Kidney tubule cell (primary cell): ENCODE data around the gene CASK.
"Not testable (repeated sequence)": the region's sequence is repeated elsewhere in the genome, so short reads cannot be mapped to it uniquely, and the experiment has no call there.

Source experiments
- DNase-seq: peaks from one replicate; pipeline ENCODE4 v3.0.0-alpha.2; 2018; ENCODE audit warnings: low spot score

CASK gene

GRCh38 chrX:41730081-41730480 is 193.3 kb downstream of the CASK start:
- DNase-seq = no peak

DNA sequence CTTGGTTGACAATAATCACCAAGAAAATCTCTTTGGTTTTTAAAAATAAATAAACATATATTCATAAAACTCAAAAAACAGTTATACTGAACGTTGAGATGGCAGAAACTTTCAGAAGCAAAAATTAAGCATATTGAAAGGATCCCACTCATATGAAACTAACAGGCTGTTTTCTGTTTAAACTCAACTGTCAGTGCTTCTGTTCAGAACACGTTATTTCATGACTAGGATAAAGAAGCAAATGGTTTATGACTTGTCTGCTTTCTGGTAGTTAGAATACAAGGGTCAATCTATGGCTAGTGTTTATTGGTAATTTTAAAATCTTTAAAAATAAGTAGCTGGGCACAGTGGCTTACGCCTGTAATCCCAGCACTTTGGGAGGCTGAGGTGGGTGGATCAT is 195.2 kb downstream of the CASK start:
- no peak for DNase-seq

- DNase-seq = peak; percentile 2
Measured at GRCh38 chrX:41723826-41724225, 199.5 kb downstream of the CASK start, which contains the start of gene GPR82. GPR82 (plus strand) TSS chrX:41724181; CDS start chrX:41727027, 2,846 bp downstream.

- peak; percentile 8 for DNase-seq
Measured at GRCh38 chrX:41722816-41723618, 200.3 kb downstream of the CASK start.

DNA sequence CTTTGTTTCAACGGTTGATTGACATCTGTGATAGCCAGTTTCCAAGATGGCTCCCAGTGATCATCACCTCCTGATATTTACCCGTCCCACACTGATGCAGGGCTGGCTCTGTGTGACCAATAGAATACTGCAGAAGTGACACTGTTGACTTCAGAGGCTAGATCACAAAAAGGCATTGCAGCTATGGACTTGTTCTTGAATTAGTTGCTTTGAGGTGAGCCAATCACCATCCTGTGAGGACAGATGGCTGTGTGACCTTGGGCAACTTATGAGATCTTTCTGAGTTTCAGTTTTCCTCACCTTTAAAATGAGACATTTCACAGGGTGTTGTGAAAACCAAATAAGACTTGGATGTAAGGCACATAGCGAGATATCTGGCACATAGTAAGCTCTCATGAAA is 201.1 kb downstream of the CASK start:
- DNase-seq = no peak

- DNase-seq = no peak
Measured at GRCh38 chrX:41721590-41721989, 201.8 kb downstream of the CASK start.

GRCh38 chrX:41720125-41720779 is 203.1 kb downstream of the CASK start:
- peak; percentile 4 for DNase-seq

DNA sequence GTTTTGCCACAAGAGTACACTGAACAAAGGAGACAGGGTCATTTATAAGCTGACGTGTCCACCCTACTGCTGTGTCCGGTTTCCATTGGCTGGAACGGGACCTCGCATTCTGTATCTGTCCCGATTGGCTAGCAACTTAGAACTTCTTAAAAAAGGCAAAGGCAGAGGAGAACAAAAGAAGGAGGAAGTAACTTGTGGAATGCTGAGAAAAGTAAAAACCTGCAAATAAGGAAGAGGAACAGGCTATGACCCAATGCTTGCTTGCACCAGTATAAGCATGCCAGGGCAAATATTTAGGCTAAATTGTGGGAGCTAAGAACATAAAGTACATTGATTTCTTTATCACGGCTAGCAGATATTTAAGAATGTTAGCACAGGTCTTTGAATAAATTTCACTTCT is 203.7 kb downstream of the CASK start:
- not testable (repeated sequence) for DNase-seq

- DNase-seq = peak; percentile 55
Measured at GRCh38 chrX:41718481-41719235, 204.7 kb downstream of the CASK start.

GRCh38 chrX:41716767-41717473 is 206.4 kb downstream of the CASK start:
- no peak for DNase-seq

- no peak for DNase-seq
Measured at GRCh38 chrX:41716222-41716621, 207.1 kb downstream of the CASK start.

GRCh38 chrX:41711021-41711667 is 212.2 kb downstream of the CASK start:
- no peak for DNase-seq

DNA sequence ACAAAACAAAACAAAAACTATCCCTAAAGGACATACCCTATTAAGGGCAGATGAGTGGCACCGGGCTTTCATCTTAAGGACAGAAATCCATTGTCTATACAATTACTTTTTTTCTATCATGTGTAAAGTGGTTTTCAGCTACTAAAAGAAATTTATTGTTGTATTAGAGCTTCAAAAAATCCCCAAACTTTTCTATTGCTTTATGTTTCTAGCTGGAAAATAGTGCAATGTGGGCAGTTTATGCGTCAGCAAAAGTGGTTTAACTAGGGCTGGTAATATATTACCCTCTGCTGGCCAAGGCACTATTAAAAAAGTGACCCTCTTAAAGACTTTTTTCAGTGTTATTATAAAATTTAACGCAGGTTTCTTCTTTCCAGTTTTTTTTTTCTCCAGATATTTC is 214.9 kb downstream of the CASK start:
- DNase-seq = no peak

DNA sequence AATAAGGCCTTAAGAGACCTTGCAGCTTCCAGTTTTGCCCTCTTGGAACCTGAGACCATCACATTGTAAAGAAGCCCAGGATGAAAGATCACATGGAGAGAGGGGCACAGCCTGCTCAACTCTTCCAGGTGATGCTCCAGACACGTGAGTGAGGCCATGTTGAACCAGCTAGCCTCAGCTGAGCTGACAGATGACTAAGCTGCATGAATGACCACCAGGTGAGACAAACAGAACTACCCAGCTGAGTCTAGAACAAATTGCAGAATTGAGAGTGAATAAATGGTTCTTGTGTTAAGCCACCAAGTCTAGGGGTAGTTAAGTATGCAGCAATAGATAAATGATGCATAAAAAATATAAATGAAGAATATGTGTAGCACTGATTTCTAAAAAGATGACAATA is 216.1 kb downstream of the CASK start:
- no peak for DNase-seq

DNA sequence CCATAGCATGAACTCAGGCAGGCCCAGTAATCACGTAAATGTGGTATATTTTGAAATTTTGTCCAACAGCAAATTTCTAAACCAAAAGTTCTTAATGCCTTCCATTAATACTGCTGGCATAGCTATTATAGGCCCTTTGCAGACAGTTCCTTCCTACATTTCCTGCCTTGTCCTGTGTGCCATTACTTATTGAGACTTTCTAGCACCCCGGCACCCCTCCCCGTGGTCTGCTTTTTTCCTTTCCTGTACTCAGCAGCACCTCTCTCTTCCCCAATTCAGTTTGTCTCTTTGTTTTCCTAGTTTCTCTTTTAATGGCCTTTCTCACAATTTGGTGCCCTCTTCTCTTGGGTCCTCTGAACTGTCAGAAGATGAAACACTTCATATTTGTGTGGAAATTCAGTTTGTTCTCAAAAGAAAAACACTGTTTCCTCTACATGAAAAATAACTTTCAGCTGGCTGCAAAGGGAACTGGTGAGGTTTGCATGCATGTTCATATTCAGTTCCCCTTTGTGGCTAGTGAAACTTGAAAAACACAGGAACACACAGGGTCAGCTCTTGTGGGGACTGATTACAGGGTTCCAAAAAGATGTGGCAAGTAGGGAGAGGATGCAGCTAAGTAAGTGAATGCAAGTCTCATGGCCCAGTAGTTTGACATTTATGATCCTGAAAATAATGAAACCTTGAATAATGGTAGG is 217.5 kb downstream of the CASK start:
- DNase-seq = no peak

DNA sequence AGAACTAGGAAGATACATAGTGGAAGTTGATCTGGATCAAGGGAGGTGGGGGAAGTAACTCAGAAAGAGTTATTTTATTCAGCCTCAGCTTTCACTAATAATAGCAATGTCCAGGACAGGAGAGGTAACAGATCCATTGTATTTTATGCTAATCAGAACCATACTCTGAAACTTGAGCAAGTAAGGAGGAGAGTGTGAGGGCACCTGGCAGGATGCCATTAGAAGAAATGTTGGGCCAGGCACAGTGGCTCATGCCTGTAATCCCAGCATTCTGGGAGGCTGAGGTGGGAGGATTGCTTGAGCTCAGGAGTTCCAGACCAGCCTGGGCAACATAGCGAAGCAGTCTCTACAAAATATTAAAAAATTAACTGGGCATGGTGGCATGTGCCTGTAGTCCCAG is 218.3 kb downstream of the CASK start:
- no peak for DNase-seq

DNA sequence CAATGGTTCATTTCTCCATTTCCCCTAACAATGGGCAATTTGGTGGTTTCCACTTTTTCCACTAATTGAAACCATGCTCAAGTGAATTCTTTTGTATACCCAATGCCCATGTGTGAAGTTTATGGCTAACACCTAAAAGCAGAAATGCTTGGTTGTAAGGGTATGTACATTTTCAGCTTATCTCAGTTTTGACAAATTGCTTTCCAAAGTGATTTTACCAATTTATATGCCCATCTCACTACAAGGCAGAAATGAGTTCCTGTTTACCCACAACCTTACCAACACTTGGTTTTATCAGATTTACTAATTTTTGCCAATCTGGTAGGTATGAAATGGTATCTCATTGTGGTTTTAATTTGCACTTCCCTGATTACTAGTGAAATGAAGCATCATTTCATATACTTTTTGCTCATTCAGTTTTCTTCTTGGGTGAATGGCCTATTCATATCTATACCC is 219.8 kb downstream of the CASK start:
- no peak for DNase-seq

- peak; percentile 7 for DNase-seq
Measured at GRCh38 chrX:41695426-41695825, 227.9 kb downstream of the CASK start.

GRCh38 chrX:41693024-41693423 is 230.3 kb downstream of the CASK start:
- DNase-seq = no peak

DNA sequence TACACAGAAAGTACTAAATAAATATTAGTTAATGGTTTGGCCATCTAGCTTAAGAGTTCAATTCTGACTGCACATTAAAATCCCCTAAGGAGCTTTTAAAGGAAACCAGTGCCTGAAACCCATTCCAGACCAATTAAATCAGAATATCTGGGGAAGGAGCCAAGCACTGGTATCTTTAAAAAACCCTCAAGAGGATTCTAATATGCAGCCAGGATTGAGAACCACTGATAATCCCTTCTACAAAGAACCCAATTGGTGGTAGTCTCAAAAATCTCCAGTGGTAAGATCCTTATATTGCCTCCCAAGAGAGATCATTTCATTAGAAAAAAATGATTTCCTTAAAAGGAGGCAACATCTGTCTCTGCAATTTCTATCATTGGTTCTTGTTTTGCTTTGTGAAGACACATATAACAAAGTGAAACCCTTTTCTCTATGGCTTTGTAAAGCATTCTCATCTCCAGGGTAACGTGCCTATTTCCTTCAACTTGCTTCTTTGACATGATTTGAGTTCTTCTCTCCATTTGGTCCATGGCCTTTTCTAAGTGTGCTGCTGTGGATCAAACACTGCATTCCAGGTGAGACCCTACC is 231.1 kb downstream of the CASK start:
- no peak for DNase-seq

- no peak for DNase-seq
Measured at GRCh38 chrX:41689711-41690110, 233.6 kb downstream of the CASK start.
